GM12874 (cell line): ENCODE results near the gene THEM4.

Experiments
- TF ChIP-seq, protein P1 (sequence below): IDR thresholded peaks from 2 replicates; pipeline ENCODE4 v1.5.1; 2011; ENCODE audit warnings: low read depth, mild to moderate bottlenecking, control low read depth, low read length, moderate library complexity; ENCODE audit not compliant: insufficient read depth

THEM4 gene

DNA sequence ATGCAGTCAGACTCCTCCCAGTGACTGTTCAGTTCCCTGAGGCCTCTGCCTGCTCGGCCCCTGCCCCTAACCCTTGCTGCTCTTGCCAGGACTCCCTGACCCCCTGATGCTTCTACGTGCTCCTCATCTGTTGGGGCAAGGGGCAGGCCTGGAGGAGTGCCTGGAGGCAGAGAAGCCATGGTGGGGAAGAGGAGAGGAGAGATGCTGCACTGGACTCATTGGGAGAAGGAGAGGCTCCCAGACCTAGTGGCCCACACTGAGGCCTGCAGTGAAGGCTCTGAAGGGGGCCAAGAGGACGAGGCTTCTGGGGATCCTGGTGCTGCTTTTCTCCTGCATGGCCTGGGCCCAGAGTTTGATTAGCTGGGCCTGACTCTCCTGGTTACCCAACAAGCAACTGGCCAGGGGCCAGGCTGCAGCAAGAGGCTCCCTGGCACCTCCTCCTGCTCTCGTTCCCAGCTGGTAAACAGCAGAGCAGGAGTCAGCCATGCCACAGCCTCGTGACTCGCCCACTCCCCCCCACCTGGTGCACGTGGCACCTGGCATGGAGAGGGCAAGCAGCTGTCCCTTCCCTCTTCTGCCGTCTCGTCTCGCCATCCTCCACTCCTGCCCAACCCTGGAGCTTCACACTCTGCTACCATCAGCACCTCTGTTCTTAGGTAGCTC lies 76.9 kb downstream of the THEM4 start:
- TF ChIP-seq, protein P1, sequence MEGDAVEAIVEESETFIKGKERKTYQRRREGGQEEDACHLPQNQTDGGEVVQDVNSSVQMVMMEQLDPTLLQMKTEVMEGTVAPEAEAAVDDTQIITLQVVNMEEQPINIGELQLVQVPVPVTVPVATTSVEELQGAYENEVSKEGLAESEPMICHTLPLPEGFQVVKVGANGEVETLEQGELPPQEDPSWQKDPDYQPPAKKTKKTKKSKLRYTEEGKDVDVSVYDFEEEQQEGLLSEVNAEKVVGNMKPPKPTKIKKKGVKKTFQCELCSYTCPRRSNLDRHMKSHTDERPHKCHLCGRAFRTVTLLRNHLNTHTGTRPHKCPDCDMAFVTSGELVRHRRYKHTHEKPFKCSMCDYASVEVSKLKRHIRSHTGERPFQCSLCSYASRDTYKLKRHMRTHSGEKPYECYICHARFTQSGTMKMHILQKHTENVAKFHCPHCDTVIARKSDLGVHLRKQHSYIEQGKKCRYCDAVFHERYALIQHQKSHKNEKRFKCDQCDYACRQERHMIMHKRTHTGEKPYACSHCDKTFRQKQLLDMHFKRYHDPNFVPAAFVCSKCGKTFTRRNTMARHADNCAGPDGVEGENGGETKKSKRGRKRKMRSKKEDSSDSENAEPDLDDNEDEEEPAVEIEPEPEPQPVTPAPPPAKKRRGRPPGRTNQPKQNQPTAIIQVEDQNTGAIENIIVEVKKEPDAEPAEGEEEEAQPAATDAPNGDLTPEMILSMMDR = no peak

DNA sequence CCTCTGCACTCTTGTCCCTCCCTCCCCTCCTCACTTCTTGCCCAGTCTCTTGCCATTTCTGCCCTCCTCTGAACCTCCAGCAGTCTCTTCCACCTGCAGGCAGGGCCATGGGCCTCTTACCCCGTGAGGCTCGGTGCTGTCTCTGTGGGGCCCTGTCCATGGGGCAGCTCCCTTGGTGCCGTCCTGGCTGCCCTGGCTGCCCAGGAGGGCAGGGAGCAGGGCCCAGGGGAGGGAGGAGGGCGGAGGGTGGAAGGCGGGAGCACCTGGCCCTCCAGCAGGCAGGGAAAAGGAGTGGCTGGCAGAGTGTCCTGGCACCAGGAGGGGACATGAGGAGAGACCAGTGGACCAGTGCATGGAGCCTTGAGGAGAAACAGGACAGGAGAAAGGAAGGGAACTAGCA lies 77.7 kb downstream of the THEM4 start, which contains the start of gene RORC:
TSS of gene RORC (minus strand) at position 198 of the 400 bp plus-strand sequence. CDS start at position 160, 38 bp downstream.
- TF ChIP-seq, protein P1 = no peak

DNA sequence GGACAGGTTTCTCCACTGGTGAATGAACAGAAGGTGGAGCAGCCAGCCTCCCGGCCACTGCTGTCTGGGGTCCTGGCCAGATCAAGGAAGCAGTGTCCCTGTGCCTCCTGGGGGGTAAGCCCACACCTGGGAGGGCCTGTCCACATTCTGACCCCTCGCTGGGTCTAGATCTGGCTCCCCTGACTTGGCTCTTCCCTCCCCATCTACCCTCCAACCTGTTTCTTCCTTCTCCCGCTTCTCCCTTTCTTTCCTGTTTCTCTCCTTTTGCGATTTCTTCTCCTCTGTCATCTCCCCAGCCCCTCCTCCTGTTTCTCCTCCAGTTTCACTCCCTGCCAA lies 78.1 kb downstream of the THEM4 start:
- TF ChIP-seq, protein P1 = no peak

DNA sequence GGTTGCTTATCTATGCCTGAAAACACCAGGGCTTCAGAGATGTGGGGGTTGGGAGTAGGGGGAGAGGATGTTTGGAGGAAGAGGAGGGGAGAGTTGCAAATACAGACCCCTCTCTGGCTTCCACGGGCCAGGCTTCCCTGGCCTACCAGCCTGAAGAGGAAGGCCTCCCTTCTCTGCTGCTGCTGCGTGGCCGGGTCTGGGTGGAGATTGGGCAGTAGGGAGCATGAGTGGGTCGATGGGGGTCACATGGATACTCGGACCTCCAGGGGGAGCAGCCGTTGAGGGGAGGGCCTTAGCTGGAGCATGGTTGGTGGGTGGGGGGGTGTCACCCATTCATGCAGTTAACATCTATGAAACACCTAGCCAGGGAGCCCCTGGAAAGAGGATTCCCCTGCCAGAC lies 79.3 kb downstream of the THEM4 start:
- TF ChIP-seq, protein P1 = no peak

DNA sequence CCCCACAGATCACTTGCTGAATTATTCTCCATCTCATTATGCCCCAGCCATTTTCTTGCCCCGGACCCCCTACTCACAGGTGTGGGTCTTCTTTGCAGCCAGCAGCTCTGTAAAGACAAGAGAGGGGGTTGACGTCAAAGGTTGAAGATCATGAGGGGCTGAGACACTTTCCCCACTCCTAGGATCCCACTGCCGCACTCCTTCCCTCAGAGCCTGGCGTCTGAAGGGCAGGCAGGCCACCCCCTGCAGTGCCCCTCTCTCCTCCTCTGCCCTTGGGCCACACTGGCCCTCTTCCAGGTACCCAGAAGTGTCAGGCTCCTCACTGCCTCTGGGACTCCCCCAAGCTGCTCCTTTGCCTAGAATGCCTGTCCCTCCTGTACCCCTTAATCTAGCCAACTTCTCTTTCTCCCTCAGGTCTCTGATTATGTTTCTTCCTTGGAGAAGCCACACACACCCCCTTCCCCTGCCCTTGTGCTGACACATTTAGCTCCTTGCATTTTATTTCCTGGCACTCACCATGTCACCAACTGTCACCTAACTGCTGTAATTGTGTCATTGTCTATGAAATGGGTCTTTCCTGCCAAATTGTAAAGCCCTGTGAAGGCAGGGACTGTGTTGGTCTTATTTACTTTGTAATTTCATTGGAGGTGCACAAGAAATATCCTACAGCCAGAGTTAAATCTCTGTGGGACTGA lies 79.8 kb downstream of the THEM4 start:
- TF ChIP-seq, protein P1 = no peak

GRCh38 chr1:151828921-151829320 lies 80.4 kb downstream of the THEM4 start:
- TF ChIP-seq, protein P1 = no peak

DNA sequence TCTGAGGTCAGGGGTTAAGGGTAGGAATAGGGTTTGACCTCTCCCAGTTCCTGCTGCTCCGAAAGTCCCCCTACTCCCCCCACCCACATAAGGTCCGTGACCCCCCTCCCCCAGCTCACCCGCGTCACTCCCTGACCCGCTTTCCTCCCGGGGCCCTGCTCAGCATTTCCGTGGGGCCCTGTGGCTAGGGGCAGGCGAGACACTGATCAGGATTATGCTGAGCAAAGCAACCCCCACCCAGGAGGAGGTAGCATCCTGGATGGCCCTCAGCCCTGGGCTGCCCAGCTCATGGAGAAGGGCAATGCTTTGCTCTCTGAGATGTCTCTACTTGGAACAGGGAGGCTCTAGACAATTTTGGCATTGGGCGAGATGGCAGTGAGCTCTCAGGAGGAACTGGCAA lies 81.5 kb downstream of the THEM4 start:
- TF ChIP-seq, protein P1 = no peak
